Tibial nerve (tissue), 3 donors: ENCODE data around the gene TM2D1.

ENCODE experiments used
- POLR2A ChIP-seq, 2 donors: fragments of 450-650 bp; IDR thresholded peaks; one replicate each; pipeline ENCODE4 v1.6.1; 2017; ENCODE audit warnings: antibody characterized with exemption in 2 of 2, mild to moderate bottlenecking in 2 of 2, moderate library complexity in 2 of 2
- TF ChIP-seq, protein P1 (sequence below), 5 experiments: fragments of 200-600 bp in 3 of 5; fragments of 450-650 bp in 2 of 5; sonication (generic) in 3 of 5; IDR thresholded peaks; one replicate each; pipeline ENCODE4 v1.5.1; 2016 to 2019; ENCODE audit warnings: antibody characterized with exemption in 5 of 5, mild to moderate bottlenecking in 3 of 5, moderate library complexity in 2 of 5

- no peak for TF ChIP-seq POLR2A (IDR thresholded peaks at IDR 0.05)
- TF ChIP-seq, protein P1, sequence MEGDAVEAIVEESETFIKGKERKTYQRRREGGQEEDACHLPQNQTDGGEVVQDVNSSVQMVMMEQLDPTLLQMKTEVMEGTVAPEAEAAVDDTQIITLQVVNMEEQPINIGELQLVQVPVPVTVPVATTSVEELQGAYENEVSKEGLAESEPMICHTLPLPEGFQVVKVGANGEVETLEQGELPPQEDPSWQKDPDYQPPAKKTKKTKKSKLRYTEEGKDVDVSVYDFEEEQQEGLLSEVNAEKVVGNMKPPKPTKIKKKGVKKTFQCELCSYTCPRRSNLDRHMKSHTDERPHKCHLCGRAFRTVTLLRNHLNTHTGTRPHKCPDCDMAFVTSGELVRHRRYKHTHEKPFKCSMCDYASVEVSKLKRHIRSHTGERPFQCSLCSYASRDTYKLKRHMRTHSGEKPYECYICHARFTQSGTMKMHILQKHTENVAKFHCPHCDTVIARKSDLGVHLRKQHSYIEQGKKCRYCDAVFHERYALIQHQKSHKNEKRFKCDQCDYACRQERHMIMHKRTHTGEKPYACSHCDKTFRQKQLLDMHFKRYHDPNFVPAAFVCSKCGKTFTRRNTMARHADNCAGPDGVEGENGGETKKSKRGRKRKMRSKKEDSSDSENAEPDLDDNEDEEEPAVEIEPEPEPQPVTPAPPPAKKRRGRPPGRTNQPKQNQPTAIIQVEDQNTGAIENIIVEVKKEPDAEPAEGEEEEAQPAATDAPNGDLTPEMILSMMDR (IDR thresholded peaks at IDR 0.05): no peak
Observed at GRCh38 chr1:61699911-61700851, 24.8 kb downstream of the TM2D1 start.
